Frontal cortex (tissue), 4 donors: ENCODE measurements around the gene TRIM75. TPM values are rescaled to one million over a fixed set of nuclear protein-coding genes. Genes with fewer than 3 reads are reported as not detected.
"Not testable (repeated sequence)": the region's sequence is repeated elsewhere in the genome, so short reads cannot be mapped to it uniquely, and the experiment has no call there.

Experiments used
- DNase-seq, 2 donors: peaks; one replicate each; pipeline ENCODE4 v3.0.0; 2012; ENCODE audit warnings: low spot score in 2 of 2
- FAIRE-seq: peaks from 2 replicates; lab custom pipeline; 2012; peaks lifted over from hg19 to GRCh38; lab: Jason Lieb, UNC
- total RNA-seq: library from RNA; depleted of rRNA; stranded (reverse); fragments of >200 nt; gene quantifications from one replicate; pipeline ENCODE4 v1.2.3, GENCODE V29; 2014
- donor health status: control.
- donor health status: control.
- donor health status: control.

The TRIM75 gene
- total RNA-seq: not detected

GRCh38 chr4:165053645-165054044 is at the start of gene TRIM75:
Gene TRIM75, plus strand, starts transcription at chr4:165053866. Its CDS starts 5,282 bp downstream, at chr4:165059148.
- no peak for DNase-seq
- no peak for FAIRE-seq

GRCh38 chr4:165005352-165005925 is 48.2 kb upstream of the TRIM75 start:
- DNase-seq (no peak), FAIRE-seq (no peak)

- DNase-seq (no peak), FAIRE-seq (no peak)
Measured at GRCh38 chr4:165006456-165006855, 47.2 kb upstream of the TRIM75 start.

GRCh38 chr4:165006886-165007285 is 46.8 kb upstream of the TRIM75 start:
- no peak for DNase-seq
- FAIRE-seq: no peak

- FAIRE-seq: no peak
- no peak for DNase-seq
Measured at GRCh38 chr4:165009493-165010227, 44.0 kb upstream of the TRIM75 start.

GRCh38 chr4:165010487-165010886 is 43.2 kb upstream of the TRIM75 start:
- no peak for DNase-seq

GRCh38 chr4:165010991-165011390 is 42.7 kb upstream of the TRIM75 start:
- DNase-seq (no peak), FAIRE-seq (no peak)

More at GRCh38 chr4:165010487-165010886, 43.2 kb upstream of the TRIM75 start:
- no peak for FAIRE-seq

- DNase-seq (no peak), FAIRE-seq (no peak)
Measured at GRCh38 chr4:165011403-165011802, 42.3 kb upstream of the TRIM75 start.

GRCh38 chr4:165013691-165014090 is 40.0 kb upstream of the TRIM75 start:
- no peak for DNase-seq
- FAIRE-seq: no peak

GRCh38 chr4:165016971-165017370 is 36.7 kb upstream of the TRIM75 start:
- FAIRE-seq (no peak), DNase-seq (no peak)

- not testable (repeated sequence) for DNase-seq, FAIRE-seq
Measured at GRCh38 chr4:165019995-165020394, 33.7 kb upstream of the TRIM75 start.

- not testable (repeated sequence) for DNase-seq, FAIRE-seq
Measured at GRCh38 chr4:165025782-165026181, 27.9 kb upstream of the TRIM75 start.

- no peak for DNase-seq
- no peak for FAIRE-seq
Measured at GRCh38 chr4:165027762-165028402, 25.8 kb upstream of the TRIM75 start.

GRCh38 chr4:165031436-165032211 is 22.0 kb upstream of the TRIM75 start, which contains the start of gene TRIM60:
Gene TRIM60, plus strand, starts transcription at chr4:165031999. Its CDS starts 8,074 bp downstream, at chr4:165040073.
- FAIRE-seq (no peak), DNase-seq (no peak)

GRCh38 chr4:165048170-165048569 is 5.5 kb upstream of the TRIM75 start:
- FAIRE-seq (no peak), DNase-seq (no peak)

- no peak for FAIRE-seq
- DNase-seq: no peak
Measured at GRCh38 chr4:165052627-165053026, 1.0 kb upstream of the TRIM75 start.

- DNase-seq (no peak), FAIRE-seq (no peak)
Measured at GRCh38 chr4:165055601-165056000, 1.9 kb downstream of the TRIM75 start.

- DNase-seq (no peak), FAIRE-seq (no peak)
Measured at GRCh38 chr4:165058666-165059065, 5.0 kb downstream of the TRIM75 start.

- DNase-seq (no peak), FAIRE-seq (no peak)
Measured at GRCh38 chr4:165059386-165059785, 5.7 kb downstream of the TRIM75 start.

- DNase-seq: no peak
Measured at GRCh38 chr4:165060938-165061337, 7.3 kb downstream of the TRIM75 start.

More at GRCh38 chr4:165060938-165061337, 7.3 kb downstream of the TRIM75 start:
- no peak for FAIRE-seq
